ENCODE measurements around the gene ARL13A.
"Not testable (repeated sequence)": the region's sequence is repeated elsewhere in the genome, so short reads cannot be mapped to it uniquely, and the experiment has no call there.

Gene ARL13A

GRCh38 chrX:100969408-100969807 lies at the start of gene ARL13A:
Gene ARL13A (plus strand): TSS chrX:100969708. CDS start chrX:100973690, 3,982 bp downstream.
- DNase-seq (ENCODE audit: low read depth in 2 of 2), result no peak

- DNase-seq (ENCODE audit: low read depth in 2 of 2), result no peak
Measured at GRCh38 chrX:100924375-100924774, 45.1 kb upstream of the ARL13A start.

GRCh38 chrX:100926453-100926852 lies 43.1 kb upstream of the ARL13A start:
- no peak for DNase-seq (ENCODE audit: low read depth in 2 of 2)

GRCh38 chrX:100928660-100929613 lies 40.6 kb upstream of the ARL13A start, which contains the start of gene XKRX:
Gene XKRX (minus strand): TSS chrX:100928917. CDS start chrX:100928304, 613 bp downstream.
- DNase-seq (ENCODE audit: low read depth in 2 of 2), result peak in 1 of 2 donors; percentile 32

GRCh38 chrX:100931218-100931924 lies 38.1 kb upstream of the ARL13A start:
- DNase-seq (ENCODE audit: low read depth in 2 of 2), result no peak

GRCh38 chrX:100931925-100932285 lies 37.6 kb upstream of the ARL13A start:
- DNase-seq (ENCODE audit: low read depth in 2 of 2), result no peak

- no peak for DNase-seq (ENCODE audit: low read depth in 2 of 2)
Measured at GRCh38 chrX:100935767-100936166, 33.7 kb upstream of the ARL13A start.

- no peak for DNase-seq (ENCODE audit: low read depth in 2 of 2)
Measured at GRCh38 chrX:100939333-100939732, 30.2 kb upstream of the ARL13A start.

GRCh38 chrX:100944601-100945000 lies 24.9 kb upstream of the ARL13A start:
- no peak for DNase-seq (ENCODE audit: low read depth in 2 of 2)

GRCh38 chrX:100946299-100946927 lies 23.1 kb upstream of the ARL13A start:
- no peak for DNase-seq (ENCODE audit: low read depth in 2 of 2)

GRCh38 chrX:100948557-100948956 lies 21.0 kb upstream of the ARL13A start:
- DNase-seq (ENCODE audit: low read depth in 2 of 2), result no peak

- DNase-seq (ENCODE audit: low read depth in 2 of 2), result no peak
Measured at GRCh38 chrX:100962811-100963210, 6.7 kb upstream of the ARL13A start.

- no peak for DNase-seq (ENCODE audit: low read depth in 2 of 2)
Measured at GRCh38 chrX:100964362-100964761, 5.1 kb upstream of the ARL13A start.

- DNase-seq (ENCODE audit: low read depth in 2 of 2), result no peak
Measured at GRCh38 chrX:100969936-100970335, 428 bp downstream of the ARL13A start.

- DNase-seq (ENCODE audit: low read depth in 2 of 2), result no peak
Measured at GRCh38 chrX:100973411-100973810, 3.9 kb downstream of the ARL13A start.

- no peak for DNase-seq (ENCODE audit: low read depth in 2 of 2)
Measured at GRCh38 chrX:100975212-100975611, 5.7 kb downstream of the ARL13A start.

GRCh38 chrX:100976211-100976610 lies 6.7 kb downstream of the ARL13A start:
- no peak for DNase-seq (ENCODE audit: low read depth in 2 of 2)

- DNase-seq (ENCODE audit: low read depth in 2 of 2), result no peak
Measured at GRCh38 chrX:100979881-100980607, 10.5 kb downstream of the ARL13A start.

- DNase-seq (ENCODE audit: low read depth in 2 of 2), result no peak
Measured at GRCh38 chrX:100980608-100981497, 11.3 kb downstream of the ARL13A start.

GRCh38 chrX:100981498-100981845 lies 12.0 kb downstream of the ARL13A start:
- DNase-seq (ENCODE audit: low read depth in 2 of 2), result not testable (repeated sequence)

- DNase-seq (ENCODE audit: low read depth in 2 of 2), result no peak
Measured at GRCh38 chrX:100984818-100985217, 15.3 kb downstream of the ARL13A start.
